HG02970 (cell line): ENCODE results near the gene PRKD2.

ENCODE experiments used
- ATAC-seq: cut with Tn5 transposase; IDR thresholded peaks from one replicate; pipeline ENCODE4 v1.9.1; 2021; ENCODE audit warnings: mild to moderate bottlenecking, moderate library complexity, moderate number of reproducible peaks; ENCODE audit not compliant: unreplicated experiment, low FRiP score

PRKD2 gene

DNA sequence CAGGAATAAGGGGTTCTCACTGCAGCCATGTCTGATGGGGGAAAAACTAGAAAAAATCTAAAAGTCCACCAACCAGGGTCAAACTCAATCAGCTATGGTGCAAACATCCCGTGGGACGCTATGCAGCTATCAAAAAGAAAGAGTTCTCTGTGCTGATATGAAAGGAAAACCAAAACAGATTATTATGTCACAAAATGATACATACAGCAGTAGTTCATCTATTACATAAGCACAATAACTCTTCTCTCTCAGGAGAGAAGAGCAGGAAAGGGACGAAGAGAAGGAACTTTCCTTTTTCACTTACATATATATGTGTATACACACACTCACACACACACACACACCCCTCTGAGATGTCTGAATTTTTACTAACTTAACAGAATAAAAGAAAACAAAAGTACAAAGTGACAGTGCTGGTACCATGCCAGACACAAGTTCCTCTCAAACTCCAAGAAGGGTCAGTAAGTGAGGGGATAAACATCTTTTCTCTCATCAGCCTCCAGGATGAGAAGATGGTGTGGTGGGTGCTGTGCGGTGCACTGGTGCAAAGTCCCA, 26.1 kb upstream of the PRKD2 start:
- ATAC-seq = no peak

DNA sequence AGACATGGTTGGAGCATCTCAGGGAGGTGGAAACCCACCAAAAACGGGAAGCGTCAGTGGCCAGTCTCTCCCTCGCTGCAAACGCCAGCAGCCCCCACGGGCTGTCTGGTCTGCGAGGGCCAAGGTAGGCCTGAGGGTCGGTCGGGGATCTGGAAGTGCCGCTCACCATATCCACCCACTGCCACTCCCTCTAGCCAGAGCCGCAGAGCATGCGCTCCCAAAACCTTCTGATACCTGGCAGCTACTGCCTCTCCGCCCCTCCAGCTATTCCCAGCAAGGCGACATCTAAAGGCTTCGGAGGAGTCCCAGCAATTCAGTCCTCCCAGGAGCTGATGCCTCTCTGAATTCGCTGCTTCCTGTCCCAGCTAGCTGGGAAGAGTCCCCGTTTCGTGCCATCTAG, 24.5 kb upstream of the PRKD2 start:
- no peak for ATAC-seq

GRCh38 chr19:46739290-46739771, 22.4 kb upstream of the PRKD2 start:
- no peak for ATAC-seq

DNA sequence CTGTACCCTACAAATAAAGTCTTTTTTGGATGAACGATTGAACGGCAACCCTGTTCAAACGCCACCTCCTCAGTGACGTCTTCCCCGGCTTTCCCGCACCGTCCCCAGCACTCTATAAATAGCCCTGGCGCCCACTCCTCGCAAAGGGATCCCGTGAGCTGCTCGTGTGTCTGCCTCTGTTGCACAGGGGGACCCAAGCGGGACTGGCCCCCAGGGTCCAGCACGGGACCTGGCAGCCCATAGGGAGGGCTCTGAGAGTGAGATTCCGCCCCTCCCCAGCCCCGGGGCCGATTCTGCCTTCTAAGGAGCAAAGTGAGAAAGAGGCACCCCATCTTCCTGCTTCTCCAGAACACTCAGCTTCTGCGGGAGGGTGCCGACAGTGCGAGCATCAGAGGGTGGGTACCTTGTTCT, 20.9 kb upstream of the PRKD2 start:
- ATAC-seq = no peak

DNA sequence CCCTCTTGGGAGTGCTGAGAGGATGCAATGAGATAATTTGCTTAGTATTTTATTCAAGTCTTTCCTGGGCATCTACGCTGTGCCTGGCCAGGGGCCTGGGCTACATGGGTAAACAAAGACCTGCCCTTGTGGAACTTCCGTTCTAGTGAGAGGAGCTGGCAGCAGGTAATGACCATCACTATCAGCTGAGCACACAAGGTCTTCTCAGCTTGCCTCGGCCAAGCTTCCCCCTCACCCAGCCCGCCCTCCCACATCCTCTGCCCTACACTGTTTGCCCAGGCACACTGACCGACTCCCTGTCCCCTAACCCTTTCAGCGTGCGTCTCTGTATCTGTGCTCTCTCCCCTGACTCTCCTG, 20.4 kb upstream of the PRKD2 start:
- no peak for ATAC-seq

- no peak for ATAC-seq
Measured at GRCh38 chr19:46736531-46737297, 19.8 kb upstream of the PRKD2 start.

GRCh38 chr19:46733690-46734292, 16.9 kb upstream of the PRKD2 start:
- no peak for ATAC-seq

- no peak for ATAC-seq
Measured at GRCh38 chr19:46732966-46733689, 16.2 kb upstream of the PRKD2 start.

- no peak for ATAC-seq
Measured at GRCh38 chr19:46732172-46732938, 15.4 kb upstream of the PRKD2 start.

DNA sequence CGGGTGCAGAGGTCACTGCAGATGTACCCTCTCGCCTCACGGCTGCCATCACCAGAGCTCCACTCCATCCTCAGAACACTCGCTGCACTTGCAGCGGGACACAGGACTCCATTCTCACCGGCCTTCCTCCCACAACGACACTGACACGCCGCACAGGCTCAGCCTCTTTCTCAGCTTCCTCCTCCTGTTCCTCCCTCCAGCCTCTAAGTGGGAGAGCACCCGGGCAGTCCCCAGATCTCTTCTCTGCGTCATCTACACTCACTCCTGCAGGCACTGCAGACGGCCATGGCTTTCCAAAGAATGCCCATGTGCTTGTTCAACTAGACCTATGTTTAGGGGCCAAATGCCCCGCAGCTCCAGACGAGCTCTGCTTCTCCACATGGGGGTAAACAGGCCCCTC, 14.7 kb upstream of the PRKD2 start:
- ATAC-seq = no peak

- ATAC-seq = no peak
Measured at GRCh38 chr19:46731007-46731501, 14.1 kb upstream of the PRKD2 start.

GRCh38 chr19:46730595-46730994, 13.7 kb upstream of the PRKD2 start:
- no peak for ATAC-seq

- ATAC-seq = no peak
Measured at GRCh38 chr19:46730187-46730586, 13.3 kb upstream of the PRKD2 start.

GRCh38 chr19:46729696-46730095, 12.8 kb upstream of the PRKD2 start:
- no peak for ATAC-seq

GRCh38 chr19:46728693-46729339, 11.9 kb upstream of the PRKD2 start:
- ATAC-seq = no peak

DNA sequence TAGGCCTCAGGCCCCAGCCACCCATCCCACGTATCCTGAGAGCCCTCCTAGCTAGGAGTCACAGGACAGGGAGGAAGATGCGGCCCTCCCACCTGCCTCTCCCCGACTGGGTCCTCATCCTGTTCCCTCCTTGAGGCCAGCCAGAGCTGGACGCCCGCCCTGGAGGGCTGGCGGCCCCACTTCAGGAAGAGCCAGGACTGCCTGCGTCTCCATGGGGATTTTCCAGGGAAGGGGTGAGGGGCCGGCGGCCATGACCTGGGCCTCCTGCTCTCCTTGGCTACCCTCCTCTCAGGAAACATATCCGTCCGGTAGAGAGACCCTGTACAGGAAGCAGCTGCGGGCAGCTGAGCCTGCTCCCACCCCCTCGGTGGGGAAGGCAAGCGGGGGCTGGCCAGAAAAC, 11.3 kb upstream of the PRKD2 start:
- ATAC-seq = no peak

GRCh38 chr19:46727757-46728156, 10.8 kb upstream of the PRKD2 start:
- no peak for ATAC-seq

GRCh38 chr19:46726971-46727501, 10.1 kb upstream of the PRKD2 start:
- no peak for ATAC-seq

DNA sequence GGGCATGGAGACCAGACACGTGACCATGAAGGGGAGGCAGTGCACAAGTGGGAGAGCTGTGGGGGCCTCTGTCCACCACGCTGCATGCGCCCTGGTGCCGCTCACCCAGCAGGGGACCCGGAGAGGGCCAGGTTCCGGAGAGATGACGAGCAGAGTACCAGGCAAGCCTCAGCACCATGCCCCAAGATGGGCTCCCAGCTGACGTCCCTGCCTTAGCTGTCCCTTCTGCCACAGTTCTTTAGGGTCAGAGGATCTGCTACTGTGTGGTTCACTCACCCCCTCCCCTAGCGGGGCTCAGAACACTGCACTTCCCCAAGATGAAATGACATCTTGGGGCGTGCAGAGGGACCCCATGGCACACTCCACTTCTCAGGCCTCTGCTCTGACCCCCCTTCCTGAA, 9.6 kb upstream of the PRKD2 start:
- ATAC-seq = no peak
